GM06990 (cell line): Measurements from ENCODE around the gene DYRK3.

Experiments
- DNase-seq: peaks from one replicate; pipeline ENCODE4 v3.0.0-alpha.2; 2011; ENCODE audit not compliant: insufficient read length; ENCODE audit errors: extremely low read depth
- H3K27me3 ChIP-seq: replicated peaks from 2 replicates; pipeline ENCODE4 v1.6.0; 2011; ENCODE audit warnings: low read length; ENCODE audit not compliant: control insufficient read depth, insufficient read depth
- H3K36me3 ChIP-seq: 2 replicates; pipeline ENCODE4 v1.5.1; 2011; ENCODE audit warnings: low read length; ENCODE audit not compliant: control insufficient read depth, insufficient read depth
- H3K4me3 ChIP-seq: replicated peaks from 2 replicates; pipeline ENCODE4 v1.5.1; 2011; ENCODE audit warnings: low read depth, mild to moderate bottlenecking, control low read depth, low read length
- CTCF ChIP-seq: IDR thresholded peaks from 2 replicates; pipeline ENCODE4 v1.5.1; 2011; ENCODE audit warnings: low read length, control low read depth, mild to moderate bottlenecking, inconsistent platforms; ENCODE audit not compliant: insufficient read depth, poor library complexity, severe bottlenecking

Gene DYRK3

GRCh38 chr1:206590025-206590758, 45.1 kb upstream of the DYRK3 start:
- peaks cover 29% of the 10 kb centered on the region for H3K36me3 ChIP-seq
- TF ChIP-seq CTCF = peak; percentile 70
- no peak for DNase-seq
- H3K4me3 ChIP-seq = no peak overlapping the region
- no peaks in the 10 kb centered on the region for H3K27me3 ChIP-seq

GRCh38 chr1:206591226-206591625, 44.1 kb upstream of the DYRK3 start:
- peaks cover 31% of the 10 kb centered on the region for H3K36me3 ChIP-seq
- DNase-seq = no peak
- no peak for TF ChIP-seq CTCF
- H3K27me3 ChIP-seq = no peaks in the 10 kb centered on the region
- no peak overlapping the region for H3K4me3 ChIP-seq

- no peak overlapping the region for H3K4me3 ChIP-seq
- DNase-seq = no peak
- no peaks in the 10 kb centered on the region for H3K27me3 ChIP-seq
- no peak for TF ChIP-seq CTCF
- H3K36me3 ChIP-seq = peaks cover 27% of the 10 kb centered on the region
Observed at GRCh38 chr1:206591696-206592095, 43.6 kb upstream of the DYRK3 start.

GRCh38 chr1:206593351-206593925, 41.9 kb upstream of the DYRK3 start:
- Histone ChIP-seq H3K36me3 (peaks cover 31% of the 10 kb centered on the region), H3K4me3 (no peak overlapping the region), H3K27me3 (no peaks in the 10 kb centered on the region)
- no peak for DNase-seq
- TF ChIP-seq CTCF = no peak

GRCh38 chr1:206595581-206596318, 39.6 kb upstream of the DYRK3 start:
- peaks cover 42% of the 10 kb centered on the region for H3K36me3 ChIP-seq
- TF ChIP-seq CTCF = no peak
- no peaks in the 10 kb centered on the region for H3K27me3 ChIP-seq
- no peak for DNase-seq
- no peak overlapping the region for H3K4me3 ChIP-seq
